KOPT-K1 (cell line): ENCODE measurements around the gene TGM2.

Source experiments
- H3K27ac ChIP-seq: fragments of 200-600 bp; sonication (generic); 2 replicates; pipeline ENCODE4 v1.5.1; 2016; ENCODE audit warnings: antibody characterized with exemption, mild to moderate bottlenecking, low read depth, low read length; ENCODE audit not compliant: poor library complexity, severe bottlenecking
- H3K36me3 ChIP-seq: fragments of 200-600 bp; sonication (generic); 2 replicates; pipeline ENCODE4 v1.5.1; 2017; ENCODE audit warnings: antibody characterized with exemption, mild to moderate bottlenecking, low read length, moderate library complexity; ENCODE audit not compliant: insufficient read depth
- H3K9me3 ChIP-seq: fragments of 200-600 bp; sonication (generic); 2 replicates; pipeline ENCODE4 v1.5.1; 2017; ENCODE audit warnings: antibody characterized with exemption, low read length, mild to moderate bottlenecking; ENCODE audit not compliant: insufficient read depth, poor library complexity, severe bottlenecking

TGM2 gene

GRCh38 chr20:38203337-38203980, 38.4 kb upstream of the TGM2 start:
- Histone ChIP-seq H3K27ac (no peak overlapping the region), H3K9me3 (no peaks in the 10 kb centered on the region), H3K36me3 (no peaks in the 10 kb centered on the region)

- no peaks in the 10 kb centered on the region for H3K9me3 ChIP-seq
- H3K27ac ChIP-seq: no peak overlapping the region
- H3K36me3 ChIP-seq: no peaks in the 10 kb centered on the region
Observed at GRCh38 chr20:38202982-38203293, 37.9 kb upstream of the TGM2 start.

- H3K27ac ChIP-seq: no peak overlapping the region
- no peaks in the 10 kb centered on the region for H3K36me3 ChIP-seq
Observed at GRCh38 chr20:38202153-38202981, 37.3 kb upstream of the TGM2 start.

GRCh38 chr20:38201356-38201755, 36.3 kb upstream of the TGM2 start:
- Histone ChIP-seq H3K27ac (no peak overlapping the region), H3K9me3 (no peaks in the 10 kb centered on the region), H3K36me3 (no peaks in the 10 kb centered on the region)

More at GRCh38 chr20:38202153-38202981, 37.3 kb upstream of the TGM2 start:
- no peaks in the 10 kb centered on the region for H3K9me3 ChIP-seq

- Histone ChIP-seq H3K27ac (no peak overlapping the region), H3K36me3 (no peaks in the 10 kb centered on the region), H3K9me3 (no peaks in the 10 kb centered on the region)
Observed at GRCh38 chr20:38200646-38201045, 35.6 kb upstream of the TGM2 start.

- Histone ChIP-seq H3K36me3 (no peaks in the 10 kb centered on the region), H3K9me3 (no peaks in the 10 kb centered on the region), H3K27ac (no peak overlapping the region)
Observed at GRCh38 chr20:38199501-38200390, 34.7 kb upstream of the TGM2 start.

GRCh38 chr20:38198238-38198861, 33.3 kb upstream of the TGM2 start:
- no peaks in the 10 kb centered on the region for H3K9me3 ChIP-seq
- H3K36me3 ChIP-seq: no peaks in the 10 kb centered on the region
- no peak overlapping the region for H3K27ac ChIP-seq

GRCh38 chr20:38197619-38198018, 32.5 kb upstream of the TGM2 start:
- Histone ChIP-seq H3K36me3 (no peaks in the 10 kb centered on the region), H3K9me3 (no peaks in the 10 kb centered on the region), H3K27ac (no peak overlapping the region)

GRCh38 chr20:38197217-38197616, 32.1 kb upstream of the TGM2 start:
- Histone ChIP-seq H3K36me3 (no peaks in the 10 kb centered on the region), H3K27ac (no peak overlapping the region), H3K9me3 (no peaks in the 10 kb centered on the region)

- no peaks in the 10 kb centered on the region for H3K9me3 ChIP-seq
- H3K27ac ChIP-seq: no peak overlapping the region
- H3K36me3 ChIP-seq: no peaks in the 10 kb centered on the region
Observed at GRCh38 chr20:38196592-38196991, 31.5 kb upstream of the TGM2 start.

GRCh38 chr20:38196076-38196475, 31.0 kb upstream of the TGM2 start:
- Histone ChIP-seq H3K27ac (no peak overlapping the region), H3K9me3 (no peaks in the 10 kb centered on the region), H3K36me3 (no peaks in the 10 kb centered on the region)

- Histone ChIP-seq H3K27ac (no peak overlapping the region), H3K36me3 (no peaks in the 10 kb centered on the region)
Observed at GRCh38 chr20:38195521-38195920, 30.5 kb upstream of the TGM2 start.

GRCh38 chr20:38194971-38195504, 30.0 kb upstream of the TGM2 start:
- Histone ChIP-seq H3K36me3 (no peaks in the 10 kb centered on the region), H3K27ac (no peak overlapping the region), H3K9me3 (no peaks in the 10 kb centered on the region)

More at GRCh38 chr20:38195521-38195920, 30.5 kb upstream of the TGM2 start:
- H3K9me3 ChIP-seq: no peaks in the 10 kb centered on the region

- Histone ChIP-seq H3K9me3 (no peaks in the 10 kb centered on the region), H3K36me3 (no peaks in the 10 kb centered on the region), H3K27ac (no peak overlapping the region)
Observed at GRCh38 chr20:38193586-38194105, 28.6 kb upstream of the TGM2 start.
